Cardiac ventricle fibroblast (primary cell): Measurements from ENCODE around the gene POLK. TPM values are rescaled to one million over a fixed set of nuclear protein-coding genes. Genes with fewer than 3 reads are reported as not detected.

Source experiments
- total RNA-seq: library from RNA; depleted of rRNA; stranded (reverse); fragments of >200 nt; gene quantifications from 2 replicates; pipeline ENCODE4 v1.2.3, GENCODE V29; 2015

Gene POLK
- 16.0 and 17.2 TPM in 2 replicates for total RNA-seq

DNA sequence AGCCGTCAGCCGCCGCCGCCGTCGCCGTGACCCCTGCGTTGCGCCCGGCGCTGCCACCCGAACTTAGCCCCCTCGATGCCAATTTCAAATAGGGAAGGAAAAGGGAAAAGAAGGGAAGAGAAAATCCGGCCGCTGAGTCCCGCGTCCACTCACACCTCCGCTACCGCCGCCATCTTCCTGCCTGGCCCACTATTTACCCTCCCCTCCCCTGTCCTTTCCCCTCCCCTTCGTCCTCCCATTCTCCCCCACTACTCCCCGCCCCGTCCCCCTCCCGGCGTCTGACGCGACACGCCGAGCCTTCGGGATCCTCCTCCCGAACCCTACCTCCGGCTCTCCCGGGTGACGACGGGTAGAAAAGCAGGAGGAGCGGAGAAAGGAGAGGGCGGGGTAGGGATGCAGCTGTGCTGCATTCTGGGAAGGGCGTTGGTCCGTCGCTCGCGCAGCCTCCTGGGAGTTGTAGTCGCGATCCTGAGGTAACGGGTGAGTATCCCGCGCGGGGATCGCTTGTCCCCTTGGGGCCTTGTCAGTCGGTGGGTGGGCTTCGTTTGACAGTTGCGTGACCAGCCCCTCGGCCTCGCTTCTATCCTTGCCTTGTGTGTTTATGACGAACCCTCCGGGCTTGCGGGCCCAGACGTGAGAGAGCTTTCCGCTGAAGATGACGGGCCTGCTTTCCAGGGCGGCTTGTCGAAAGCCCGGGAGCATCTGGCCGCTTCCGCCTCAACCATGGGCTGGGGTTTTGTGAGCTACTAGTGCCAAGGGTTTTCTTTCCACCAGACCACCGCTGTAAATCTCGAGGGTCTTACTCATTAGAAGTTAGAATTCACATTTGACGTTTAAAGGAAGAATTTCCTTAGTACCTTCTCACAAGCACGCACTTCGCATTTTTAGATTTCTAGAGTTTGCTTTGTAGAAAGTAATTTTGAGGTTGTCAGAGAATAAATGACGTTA, at the start of gene POLK, which contains the start of gene CERT1:
TSS of gene POLK (plus strand) at position 457 of the 948 bp plus-strand sequence.
TSS of gene CERT1 (minus strand) at position 195 of the 948 bp plus-strand sequence. CDS start 422 bp downstream, outside the sequence.

DNA sequence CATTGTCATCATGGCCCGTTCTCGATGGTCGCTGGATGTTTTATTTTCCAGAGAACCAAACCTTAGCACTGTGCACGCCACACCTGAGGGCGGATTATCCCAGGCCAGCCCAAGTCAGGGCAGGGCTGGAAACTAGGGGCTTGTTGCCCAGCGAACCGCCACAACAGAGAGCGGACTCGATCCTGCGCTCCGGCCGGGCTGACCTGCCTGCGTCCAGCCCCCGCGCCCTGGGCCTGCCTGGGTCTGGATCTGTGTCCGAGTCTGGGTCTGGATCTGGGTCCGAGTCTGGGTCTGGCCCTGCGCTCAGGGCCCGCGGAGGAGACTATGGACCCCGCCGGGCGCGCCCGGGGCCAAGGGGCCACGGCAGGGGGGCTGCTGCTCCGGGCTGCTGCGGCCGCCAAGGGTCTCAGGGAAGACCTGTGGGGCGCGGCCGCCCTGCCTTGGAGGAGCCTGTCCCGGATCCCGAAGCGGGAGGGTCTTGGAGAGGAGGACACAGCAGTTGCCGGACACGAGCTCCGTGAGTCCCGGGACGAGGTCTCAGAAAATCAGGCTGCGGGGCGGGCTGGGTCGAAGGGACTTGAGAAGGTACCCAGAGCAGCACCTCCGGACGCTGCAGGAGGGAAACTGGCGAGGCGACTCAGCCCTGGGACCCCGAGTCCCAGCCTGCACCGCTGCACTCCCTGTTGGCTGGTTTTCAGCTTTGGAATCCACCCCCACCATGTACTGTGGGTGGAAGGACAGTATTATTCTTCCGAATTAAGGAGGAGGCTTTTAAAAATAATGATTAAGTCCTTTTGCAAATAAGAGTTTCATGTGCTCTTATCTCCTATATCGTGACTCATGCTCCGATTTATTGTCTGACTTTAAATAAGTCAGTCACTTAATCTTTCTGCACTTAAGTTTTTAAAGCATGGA, 99.9 kb downstream of the POLK start, which contains the start of gene ANKDD1B:
TSS of gene ANKDD1B (plus strand) at position 143 of the 915 bp plus-strand sequence. CDS start at position 325, 182 bp downstream.

Other genes with a start within 250 kb of the POLK start
- 28.1 and 40.1 TPM in 2 replicates for gene HMGCR, start 174.7 kb upstream of the POLK start, total RNA-seq
- gene CERT1, start 262 bp upstream of the POLK start, total RNA-seq: 20.4 and 25.7 TPM in 2 replicates
- gene ANKDD1B, start 99.6 kb downstream of the POLK start, total RNA-seq: 0.15 and 0.31 TPM in 2 replicates
- gene POC5, start 205.5 kb downstream of the POLK start, total RNA-seq: 3.1 and 4.8 TPM in 2 replicates